ENCODE data around the gene TSPAN10. TPM values are rescaled to one million over a fixed set of nuclear protein-coding genes. Genes with fewer than 3 reads are reported as not detected.
A peak's percentile ranks its signal among the peaks of the same experiment; 100 is the strongest.

The TSPAN10 gene
- total RNA-seq, 5 donors from 2014 or later (not counting 1 experiment from before 2014, with no cell fraction given): 0.58 to 1.5 (median 0.66) TPM

GRCh38 chr17:81650951-81651350 lies 14.0 kb downstream of the TSPAN10 start:
- Histone ChIP-seq H3K27ac (ENCODE audit: low read length) (no peak overlapping the region), H3K27me3 (replicated peaks in 1 of 2; ENCODE audit: control insufficient read depth in 2 of 2, extremely low read depth in 1 of 2, insufficient read depth in 2 of 2, low read length in 1 of 2) (peaks cover 2 to 84% of the 10 kb centered on the region in 2 experiments), H3K4me3 (ENCODE audit: control insufficient read depth in 1 of 2, extremely low read depth in 1 of 2, low read length in 1 of 2) (no peak overlapping the region), H3K36me3 (ENCODE audit: control insufficient read depth in 2 of 2, extremely low read depth in 1 of 2, insufficient read depth in 1 of 2, low read length in 1 of 2) (no peaks in the 10 kb centered on the region), H3K9me3 (no peaks in the 10 kb centered on the region), H3K4me1 (ENCODE audit: control insufficient read depth in 1 of 2, extremely low read depth in 1 of 2, insufficient read depth in 2 of 2, low read length in 2 of 2) (peaks cover 8 to 16% of the 10 kb centered on the region in 2 experiments)
- ChIA-PET CTCF (no interaction called here), POLR2A (interaction anchor here in 1 of 2 donors (0.5 kb wide), 1 partner anchor 1057 kb away, joined by 3 read pairs; no protein-coding TSS in a partner anchor)
- Mint-ChIP-seq H3K4me1 (peaks cover 10 to 17% (median 15%) of the 10 kb centered on the region in 3 donors), H3K9me3 (no peaks in the 10 kb centered on the region), H3K4me3 (no peak overlapping the region), H3K27me3 (peaks cover 5 to 43% of the 10 kb centered on the region in 2 donors), H3K27ac (no peak overlapping the region), H3K36me3 (no peaks in the 10 kb centered on the region)
- DNase-seq (no peak), ATAC-seq (replicated peaks in 1 of 4) (no peak)
- WGBS (ENCODE audit: insufficient coverage): no CpG with 5 or more reads among the region's 9 CpGs

GRCh38 chr17:81651692-81652091 lies 14.7 kb downstream of the TSPAN10 start:
- no peaks in the 10 kb centered on the region for H3K36me3 Mint-ChIP-seq
- WGBS (ENCODE audit: insufficient coverage): 96% methylated on average over 9 of the region's 10 CpGs
- ATAC-seq (replicated peaks in 1 of 4) (no peak), DNase-seq (no peak)
- H3K27ac Mint-ChIP-seq: peak overlapping the region in 1 of 2 donors; percentile 5
- ChIA-PET CTCF (no interaction called here), POLR2A (no interaction called here)
- Histone ChIP-seq H3K4me1 (ENCODE audit: control insufficient read depth in 1 of 2, extremely low read depth in 1 of 2, insufficient read depth in 2 of 2, low read length in 2 of 2) (peaks cover 8 to 23% of the 10 kb centered on the region in 2 experiments), H3K27ac (ENCODE audit: low read length) (no peak overlapping the region), H3K27me3 (replicated peaks in 1 of 2; ENCODE audit: control insufficient read depth in 2 of 2, extremely low read depth in 1 of 2, insufficient read depth in 2 of 2, low read length in 1 of 2) (peaks cover 2 to 87% of the 10 kb centered on the region in 2 experiments), H3K36me3 (ENCODE audit: control insufficient read depth in 2 of 2, extremely low read depth in 1 of 2, insufficient read depth in 1 of 2, low read length in 1 of 2) (no peaks in the 10 kb centered on the region), H3K9me3 (no peaks in the 10 kb centered on the region), H3K4me3 (ENCODE audit: control insufficient read depth in 1 of 2, extremely low read depth in 1 of 2, low read length in 1 of 2) (no peak overlapping the region)
- peak overlapping the region in 1 of 3 donors; percentile 68 for H3K4me3 Mint-ChIP-seq
- peaks cover 5 to 43% of the 10 kb centered on the region in 2 donors for H3K27me3 Mint-ChIP-seq
- H3K4me1 Mint-ChIP-seq: peaks cover 10 to 17% (median 15%) of the 10 kb centered on the region in 3 donors
- H3K9me3 Mint-ChIP-seq: no peaks in the 10 kb centered on the region

- Histone ChIP-seq H3K27me3 (replicated peaks in 1 of 2; ENCODE audit: control insufficient read depth in 2 of 2, extremely low read depth in 1 of 2, insufficient read depth in 2 of 2, low read length in 1 of 2) (peaks cover 0 to 77% of the 10 kb centered on the region in 2 experiments), H3K9me3 (no peaks in the 10 kb centered on the region), H3K4me1 (ENCODE audit: control insufficient read depth in 1 of 2, extremely low read depth in 1 of 2, insufficient read depth in 2 of 2, low read length in 2 of 2) (peaks cover 8 to 28% of the 10 kb centered on the region in 2 experiments), H3K27ac (ENCODE audit: low read length) (no peak overlapping the region), H3K36me3 (ENCODE audit: control insufficient read depth in 2 of 2, extremely low read depth in 1 of 2, insufficient read depth in 1 of 2, low read length in 1 of 2) (no peaks in the 10 kb centered on the region), H3K4me3 (ENCODE audit: control insufficient read depth in 1 of 2, extremely low read depth in 1 of 2, low read length in 1 of 2) (peak overlapping the region; percentile 34 to 62)
- Mint-ChIP-seq H3K27ac (peak overlapping the region in 1 of 2 donors; percentile 28), H3K4me1 (peaks cover 16 to 23% (median 17%) of the 10 kb centered on the region in 3 donors), H3K27me3 (peaks cover 5 to 38% of the 10 kb centered on the region in 2 donors), H3K36me3 (no peaks in the 10 kb centered on the region), H3K4me3 (peak overlapping the region; percentile 51 to 82 (median 59)), H3K9me3 (no peaks in the 10 kb centered on the region)
- WGBS (ENCODE audit: insufficient coverage): 25% methylated on average over 23 of the region's 27 CpGs
- peak in 6 of 35 experiments; percentile 7 to 33 (median 18) for DNase-seq
- ChIA-PET CTCF (no interaction called here), POLR2A (no interaction called here)
- peak; percentile 64 to 77 (median 68) for ATAC-seq (replicated peaks in 1 of 4)
Observed at GRCh38 chr17:81652906-81653771, 16.1 kb downstream of the TSPAN10 start.

GRCh38 chr17:81655378-81656117 lies 18.6 kb downstream of the TSPAN10 start:
- CTCF ChIA-PET: no interaction called here
- H3K4me1 Mint-ChIP-seq: peaks cover 16 to 23% (median 17%) of the 10 kb centered on the region in 3 donors

GRCh38 chr17:81656118-81656743 lies 19.2 kb downstream of the TSPAN10 start, which contains the start of gene PDE6G:
PDE6G (minus strand) TSS chr17:81656542; CDS start chr17:81653305, 3,237 bp downstream.
- Histone ChIP-seq H3K4me3 (ENCODE audit: control insufficient read depth in 1 of 2, extremely low read depth in 1 of 2, low read length in 1 of 2) (no peak within 1 kb of the TSS), H3K36me3 (ENCODE audit: control insufficient read depth in 2 of 2, extremely low read depth in 1 of 2, insufficient read depth in 1 of 2, low read length in 1 of 2) (no peaks in the 10 kb centered on the region), H3K27ac (ENCODE audit: low read length) (no peak within 1 kb of the TSS), H3K27me3 (replicated peaks in 1 of 2; ENCODE audit: control insufficient read depth in 2 of 2, extremely low read depth in 1 of 2, insufficient read depth in 2 of 2, low read length in 1 of 2) (peaks cover 0 to 48% of the 10 kb centered on the region in 2 experiments), H3K4me1 (ENCODE audit: control insufficient read depth in 1 of 2, extremely low read depth in 1 of 2, insufficient read depth in 2 of 2, low read length in 2 of 2) (peaks cover 9 to 28% of the 10 kb centered on the region in 2 experiments), H3K9me3 (no peaks in the 10 kb centered on the region)
- Mint-ChIP-seq H3K9me3 (no peaks in the 10 kb centered on the region), H3K36me3 (no peaks in the 10 kb centered on the region), H3K4me3 (no peak within 1 kb of the TSS), H3K27ac (no peak within 1 kb of the TSS), H3K4me1 (peaks cover 16 to 23% (median 17%) of the 10 kb centered on the region in 3 donors), H3K27me3 (peaks cover 5 to 16% of the 10 kb centered on the region in 2 donors)
- POLR2A ChIA-PET: no interaction called here
- DNase-seq (no peak), ATAC-seq (replicated peaks in 1 of 4) (no peak)
- CTCF ChIA-PET: interaction anchor here in 1 of 2 donors (0.6 kb wide), 1 partner anchor 311 kb away, joined by 3 read pairs; no protein-coding TSS in a partner anchor
- 91% methylated on average over 15 of the region's 15 CpGs for WGBS (ENCODE audit: insufficient coverage)

More at GRCh38 chr17:81655378-81656117, 18.6 kb downstream of the TSPAN10 start:
- no peak overlapping the region for H3K4me3 ChIP-seq (ENCODE audit: control insufficient read depth in 1 of 2, extremely low read depth in 1 of 2, low read length in 1 of 2)
- H3K27me3 ChIP-seq (replicated peaks in 1 of 2; ENCODE audit: control insufficient read depth in 2 of 2, extremely low read depth in 1 of 2, insufficient read depth in 2 of 2, low read length in 1 of 2): peaks cover 0 to 55% of the 10 kb centered on the region in 2 experiments
- no peaks in the 10 kb centered on the region for H3K36me3 Mint-ChIP-seq
- H3K4me3 Mint-ChIP-seq: no peak overlapping the region
- no peaks in the 10 kb centered on the region for H3K9me3 ChIP-seq
- no peak overlapping the region for H3K27ac ChIP-seq (ENCODE audit: low read length)
- peaks cover 8 to 28% of the 10 kb centered on the region in 2 experiments for H3K4me1 ChIP-seq (ENCODE audit: control insufficient read depth in 1 of 2, extremely low read depth in 1 of 2, insufficient read depth in 2 of 2, low read length in 2 of 2)
- POLR2A ChIA-PET: no interaction called here
- no peak overlapping the region for H3K27ac Mint-ChIP-seq
- DNase-seq (no peak), ATAC-seq (replicated peaks in 1 of 4) (no peak)
- no peaks in the 10 kb centered on the region for H3K36me3 ChIP-seq (ENCODE audit: control insufficient read depth in 2 of 2, extremely low read depth in 1 of 2, insufficient read depth in 1 of 2, low read length in 1 of 2)
- H3K27me3 Mint-ChIP-seq: peaks cover 5 to 20% of the 10 kb centered on the region in 2 donors
- WGBS (ENCODE audit: insufficient coverage): 83% methylated on average over 18 of the region's 18 CpGs
- H3K9me3 Mint-ChIP-seq: no peaks in the 10 kb centered on the region
